ENCODE data around the gene SMARCC1.

DNA sequence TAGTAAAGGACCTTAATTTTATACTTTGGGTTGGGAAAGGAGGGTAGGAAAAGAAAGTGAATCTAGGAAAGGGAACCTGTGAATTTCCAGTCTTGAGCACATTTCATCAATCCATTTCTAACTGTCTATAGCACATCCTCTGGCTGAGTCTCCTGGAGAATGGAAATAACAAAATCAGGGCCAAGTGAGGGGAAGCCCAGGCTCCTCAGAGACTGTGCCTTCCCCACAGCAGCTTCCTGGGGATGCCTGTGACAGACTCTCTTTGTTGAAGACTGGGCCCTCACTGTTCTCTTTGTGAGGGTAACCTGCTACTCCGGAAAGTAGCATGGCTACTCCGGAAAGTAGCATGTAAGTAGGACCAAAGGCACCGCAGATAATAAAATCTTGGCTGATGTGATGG is 180.4 kb downstream of the SMARCC1 start:
- TF ChIP-seq, protein P1, sequence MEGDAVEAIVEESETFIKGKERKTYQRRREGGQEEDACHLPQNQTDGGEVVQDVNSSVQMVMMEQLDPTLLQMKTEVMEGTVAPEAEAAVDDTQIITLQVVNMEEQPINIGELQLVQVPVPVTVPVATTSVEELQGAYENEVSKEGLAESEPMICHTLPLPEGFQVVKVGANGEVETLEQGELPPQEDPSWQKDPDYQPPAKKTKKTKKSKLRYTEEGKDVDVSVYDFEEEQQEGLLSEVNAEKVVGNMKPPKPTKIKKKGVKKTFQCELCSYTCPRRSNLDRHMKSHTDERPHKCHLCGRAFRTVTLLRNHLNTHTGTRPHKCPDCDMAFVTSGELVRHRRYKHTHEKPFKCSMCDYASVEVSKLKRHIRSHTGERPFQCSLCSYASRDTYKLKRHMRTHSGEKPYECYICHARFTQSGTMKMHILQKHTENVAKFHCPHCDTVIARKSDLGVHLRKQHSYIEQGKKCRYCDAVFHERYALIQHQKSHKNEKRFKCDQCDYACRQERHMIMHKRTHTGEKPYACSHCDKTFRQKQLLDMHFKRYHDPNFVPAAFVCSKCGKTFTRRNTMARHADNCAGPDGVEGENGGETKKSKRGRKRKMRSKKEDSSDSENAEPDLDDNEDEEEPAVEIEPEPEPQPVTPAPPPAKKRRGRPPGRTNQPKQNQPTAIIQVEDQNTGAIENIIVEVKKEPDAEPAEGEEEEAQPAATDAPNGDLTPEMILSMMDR (conservative IDR thresholded peaks at IDR 0.05; ENCODE audit: low read length): no peak
- TF ChIP-seq EZH2phosphoT487 (IDR thresholded peaks at IDR 0.05; ENCODE audit: borderline replicate concordance): no peak

Data from Loucy (cell line).